Keratinocyte (primary cell): ENCODE measurements around the gene CCDC8.

Experiments used
- CTCF ChIP-seq, 3 experiments: IDR thresholded peaks in 1 of 3; conservative IDR thresholded peaks in 1 of 3; optimal IDR thresholded peaks in 1 of 3; 2 replicates in 2 of 3; 3 replicates in 1 of 3; pipeline versions ENCODE3 to v1.5.1; 2011; ENCODE audit warnings: low read length in 3 of 3, mild to moderate bottlenecking in 3 of 3, moderate library complexity in 2 of 3, control low read depth in 1 of 3, inconsistent platforms in 1 of 3; ENCODE audit not compliant: insufficient read depth in 2 of 3; ENCODE audit errors: extremely low read depth in 1 of 3
- EZH2 ChIP-seq: IDR thresholded peaks from one replicate; pipeline ENCODE4 v1.6.1; 2012; ENCODE audit warnings: inconsistent platforms, mild to moderate bottlenecking, low read length, moderate library complexity

- TF ChIP-seq CTCF (optimal IDR thresholded peaks at IDR 0.05 in 1 of 3, IDR thresholded peaks at IDR 0.05 in 1 of 3, conservative IDR thresholded peaks at IDR 0.05 in 1 of 3; ENCODE audit: extremely low read depth in 1 of 3, insufficient read depth in 2 of 3, low read length in 3 of 3) (no peak), EZH2 (no peak)
Observed at GRCh38 chr19:46450737-46451136, 37.4 kb upstream of the CCDC8 start.
